Prostate gland (tissue), 2 donors: ENCODE data around the gene PDS5B. TPM values are rescaled to one million over a fixed set of nuclear protein-coding genes. Genes with fewer than 3 reads are reported as not detected.

ENCODE experiments used
- DNase-seq: peaks from one replicate; pipeline ENCODE4 v3.0.0-alpha.2; 2019; ENCODE audit warnings: low spot score
- H3K27ac ChIP-seq, 2 donors: fragments of 200-600 bp; sonication (generic); 2 replicates each; pipeline ENCODE4 v1.5.1; 2017 to 2019
- H3K27me3 ChIP-seq: fragments of 200-600 bp; sonication (generic); replicated peaks from 2 replicates; pipeline ENCODE4 v1.5.1; 2019; ENCODE audit not compliant: insufficient read depth
- H3K36me3 ChIP-seq, 2 donors: fragments of 200-600 bp; sonication (generic); 1 replicate in 1 of 2; 2 replicates in 1 of 2; pipeline versions ENCODE4 v1.5.1 to v1.8.1; 2017 to 2019
- H3K4me1 ChIP-seq: fragments of 200-600 bp; sonication (generic); replicated peaks from 2 replicates; pipeline ENCODE4 v1.5.1; 2019
- H3K4me3 ChIP-seq, 2 donors: fragments of 200-600 bp; sonication (generic); 2 replicates each; pipeline ENCODE4 v1.5.1; 2017 to 2019
- H3K9me3 ChIP-seq: fragments of 200-600 bp; sonication (generic); 2 replicates; pipeline ENCODE4 v1.5.1; 2017
- CTCF ChIP-seq, 4 experiments: fragments of 200-600 bp in 2 of 4; fragments of 450-650 bp in 2 of 4; sonication (generic) in 2 of 4; IDR thresholded peaks; 1 replicate in 3 of 4; 2 replicates in 1 of 4; pipeline ENCODE4 v1.5.1; 2016 to 2019; ENCODE audit warnings: antibody characterized with exemption in 4 of 4, mild to moderate bottlenecking in 2 of 4, moderate library complexity in 2 of 4
- POLR2A ChIP-seq: fragments of 450-650 bp; IDR thresholded peaks from one replicate; pipeline ENCODE4 v1.6.1; 2016; ENCODE audit warnings: antibody characterized with exemption, mild to moderate bottlenecking
- POLR2AphosphoS5 ChIP-seq: sonication (generic); formaldehyde crosslinking; IDR thresholded peaks from one replicate; pipeline ENCODE4 v1.6.1; 2017; ENCODE audit warnings: antibody characterized with exemption
- WGBS: methylation state at CpG from one replicate; pipeline ENCODE4 v1.1.5; 2018; 5-methylcytosine and 5-hydroxymethylcytosine counted together
- intact Hi-C: fragments of 100-400 bp; cut with DNase I; formaldehyde crosslinking; loops from one replicate; pipeline ENCODE4 v1.14.2; 2022
- total RNA-seq, 2 donors: library from RNA; depleted of rRNA; stranded (reverse); fragments of >200 nt; gene quantifications; one replicate each; pipeline ENCODE4 v1.1.0, GENCODE V29; 2016

Gene PDS5B
- total RNA-seq, 2 donors from 2014 or later = 37.0 to 63.3 TPM

DNA sequence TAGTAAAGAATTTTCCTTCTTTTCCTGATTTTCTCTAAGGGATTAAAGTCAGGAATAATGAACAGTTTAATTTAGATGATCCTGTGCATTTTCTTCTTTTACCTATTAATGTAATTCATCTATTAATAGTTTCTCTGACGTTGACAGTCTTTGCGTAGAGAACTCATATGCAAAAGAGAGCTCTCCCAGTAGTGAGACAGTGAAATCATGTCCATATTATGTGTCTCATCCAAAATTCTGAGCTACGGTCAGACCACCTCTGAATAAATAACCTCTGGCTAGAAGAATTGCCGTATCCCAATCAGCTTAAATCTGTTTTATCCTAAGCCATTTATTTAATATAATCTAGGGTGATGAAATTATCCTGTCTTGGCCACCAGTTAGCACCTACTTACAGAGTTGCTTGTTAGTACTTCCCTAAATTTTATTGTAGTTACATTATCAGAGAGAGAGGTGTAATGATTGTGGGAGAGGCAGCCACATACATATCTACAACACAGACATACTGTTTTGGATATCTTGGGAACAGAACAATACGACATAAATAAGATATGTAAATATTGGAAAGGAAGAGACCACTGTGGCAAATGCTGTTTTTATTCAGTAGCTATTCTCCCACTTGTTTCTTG, 30.7 kb downstream of the PDS5B start:
- Histone ChIP-seq H3K27ac (no peak overlapping the region), H3K4me1 (no peaks in the 10 kb centered on the region), H3K36me3 (no peaks in the 10 kb centered on the region), H3K9me3 (no peaks in the 10 kb centered on the region), H3K4me3 (no peak overlapping the region), H3K27me3 (no peaks in the 10 kb centered on the region)
- 87% methylated on average over 5 of the region's 5 CpGs for WGBS
- intact Hi-C loops = no loop called here
- TF ChIP-seq CTCF (IDR thresholded peaks at IDR 0.05) = no peak
- TF ChIP-seq POLR2A = no peak
- TF ChIP-seq POLR2AphosphoS5 = no peak
- DNase-seq = no peak

DNA sequence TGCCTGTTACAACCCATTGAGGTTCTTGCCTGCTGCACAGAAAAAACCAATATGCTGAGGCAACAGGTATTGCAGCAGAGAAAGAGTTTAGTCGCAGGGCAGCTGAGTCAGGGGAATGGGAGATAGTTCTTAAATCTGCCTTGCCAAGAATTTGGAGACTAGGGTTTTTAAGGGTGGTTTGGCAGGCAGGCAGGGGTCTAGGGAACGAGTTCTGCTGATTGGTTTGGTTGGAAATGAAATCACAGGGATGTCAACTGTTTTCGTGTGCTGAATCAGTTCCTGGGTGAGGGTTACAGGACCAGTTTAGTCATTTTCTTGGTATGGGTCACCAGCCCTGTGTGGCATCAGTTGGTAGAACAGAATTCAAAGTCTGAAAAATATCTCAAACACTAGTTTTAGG, 36.6 kb downstream of the PDS5B start:
- H3K4me1 ChIP-seq = no peaks in the 10 kb centered on the region
- no peak overlapping the region for H3K27ac ChIP-seq
- no peaks in the 10 kb centered on the region for H3K9me3 ChIP-seq
- no peaks in the 10 kb centered on the region for H3K36me3 ChIP-seq
- H3K4me3 ChIP-seq = no peak overlapping the region
- no peaks in the 10 kb centered on the region for H3K27me3 ChIP-seq
- intact Hi-C loops = no loop called here
- DNase-seq = no peak
- WGBS = 96% methylated on average over 3 of the region's 3 CpGs
- TF ChIP-seq POLR2AphosphoS5 (no peak), POLR2A (no peak), CTCF (IDR thresholded peaks at IDR 0.05) (no peak)

- H3K36me3 ChIP-seq = no peaks in the 10 kb centered on the region
- WGBS = 89% methylated on average over 1 of the region's 1 CpG
Observed at GRCh38 chr13:32624441-32624840, 38.2 kb downstream of the PDS5B start.

GRCh38 chr13:32627793-32628192, 41.5 kb downstream of the PDS5B start:
- WGBS = 56% methylated on average over 1 of the region's 1 CpG
- intact Hi-C loops = no loop called here
- no peak overlapping the region for H3K4me3 ChIP-seq
- TF ChIP-seq POLR2A = no peak
- no peak for TF ChIP-seq POLR2AphosphoS5
- TF ChIP-seq CTCF (IDR thresholded peaks at IDR 0.05) = no peak
- no peaks in the 10 kb centered on the region for H3K36me3 ChIP-seq
- H3K27me3 ChIP-seq = no peaks in the 10 kb centered on the region
- peaks cover 3% of the 10 kb centered on the region for H3K4me1 ChIP-seq
- H3K9me3 ChIP-seq = no peaks in the 10 kb centered on the region
- no peak overlapping the region for H3K27ac ChIP-seq
- DNase-seq = no peak

More at GRCh38 chr13:32624441-32624840, 38.2 kb downstream of the PDS5B start:
- no peaks in the 10 kb centered on the region for H3K9me3 ChIP-seq
- no peak overlapping the region for H3K27ac ChIP-seq
- H3K4me3 ChIP-seq = no peak overlapping the region
- no peak for TF ChIP-seq POLR2A
- no peak for TF ChIP-seq POLR2AphosphoS5
- TF ChIP-seq CTCF (IDR thresholded peaks at IDR 0.05) = no peak
- no peak for DNase-seq
- intact Hi-C loops = no loop called here
- H3K4me1 ChIP-seq = no peaks in the 10 kb centered on the region
- H3K27me3 ChIP-seq = no peaks in the 10 kb centered on the region

DNA sequence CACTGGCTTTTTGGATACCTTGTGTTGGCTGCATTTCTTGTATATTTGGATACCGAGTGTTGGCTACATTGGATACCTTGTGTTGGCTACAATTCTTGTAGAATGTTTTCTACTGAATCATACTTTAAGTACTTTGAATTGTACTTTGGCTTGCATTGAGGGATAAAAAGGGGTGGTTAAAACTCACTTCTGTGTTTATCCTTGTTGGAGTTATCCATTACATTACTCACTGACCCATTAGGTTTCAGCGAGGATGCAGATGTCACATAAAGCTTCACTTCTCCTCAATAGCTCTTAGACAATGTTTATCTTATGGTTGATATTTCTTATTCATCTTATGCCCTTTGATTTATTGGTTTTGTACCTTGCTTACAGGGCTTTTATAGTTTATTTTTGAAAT, 43.1 kb downstream of the PDS5B start:
- no peak overlapping the region for H3K4me3 ChIP-seq
- TF ChIP-seq CTCF (IDR thresholded peaks at IDR 0.05) = no peak
- no peak for TF ChIP-seq POLR2AphosphoS5
- TF ChIP-seq POLR2A = no peak
- H3K36me3 ChIP-seq = no peaks in the 10 kb centered on the region
- H3K9me3 ChIP-seq = no peaks in the 10 kb centered on the region
- WGBS = 59% methylated on average over 2 of the region's 2 CpGs
- no peak overlapping the region for H3K27ac ChIP-seq
- H3K27me3 ChIP-seq = no peaks in the 10 kb centered on the region
- intact Hi-C loops = no loop called here
- DNase-seq = no peak
- H3K4me1 ChIP-seq = peaks cover 10% of the 10 kb centered on the region
